Kidney tubule cell (primary cell): Measurements from ENCODE around the gene TAS2R3.
A peak's percentile ranks its signal among the peaks of the same experiment; 100 is the strongest.

ENCODE experiments used
- DNase-seq: peaks from one replicate; pipeline ENCODE4 v3.0.0-alpha.2; 2018; ENCODE audit warnings: low spot score

TAS2R3 gene

GRCh38 chr7:141785706-141786552 is 22.0 kb downstream of the TAS2R3 start:
- peak; percentile 61 for DNase-seq

- no peak for DNase-seq
These were observed 24.4 kb downstream of the TAS2R3 start for GRCh38 chr7:141788296-141788695.

- DNase-seq, result no peak
These were observed 26.0 kb downstream of the TAS2R3 start, which contains the start of gene TAS2R5 for GRCh38 chr7:141789917-141790316. TAS2R5 (plus strand) TSS chr7:141790217; CDS start chr7:141790362, 145 bp downstream.

- peak; percentile 20 for DNase-seq
These were observed 28.6 kb downstream of the TAS2R3 start for GRCh38 chr7:141792526-141792925.
